Activated B cell treated with CpG ODN at 0.5 μM for 24 hours (primary cell): ENCODE measurements around the gene SPAG17. TPM values are rescaled to one million over a fixed set of nuclear protein-coding genes. Genes with fewer than 3 reads are reported as not detected.

Source experiments
- ATAC-seq: fragments of 200-7000 bp; cut with Tn5 transposase; one replicate; pipeline ENCODE4 v1.10.0; 2021; ENCODE audit warnings: low read depth, mild to moderate bottlenecking, moderate library complexity
- CTCF ChIA-PET: fragments of 350-600 bp; sonication (Branson Sonifier 250); formaldehyde crosslinking; loops from one replicate; lab custom pipeline; 2021; ENCODE audit warnings: antibody characterized with exemption; lab: Charles Lee
- POLR2A ChIA-PET: fragments of 350-600 bp; sonication (Branson Sonifier 250); formaldehyde crosslinking; loops from one replicate; lab custom pipeline; 2021; ENCODE audit warnings: antibody characterized with exemption; lab: Charles Lee
- DNase-seq: peaks from one replicate; pipeline ENCODE4 v3.0.0; 2022
- H3K27ac Mint-ChIP-seq: one replicate; pipeline ENCODE4 v1.8.0; 2020; ENCODE audit warnings: mixed read lengths
- H3K27me3 Mint-ChIP-seq: one replicate; pipeline ENCODE4 v1.8.0; 2021; ENCODE audit warnings: mixed read lengths
- H3K36me3 Mint-ChIP-seq: one replicate; pipeline ENCODE4 v1.8.0; 2021; ENCODE audit warnings: low read depth, mixed read lengths
- H3K4me1 Mint-ChIP-seq: one replicate; pipeline ENCODE4 v1.8.0; 2021; ENCODE audit warnings: mixed read lengths
- H3K4me3 Mint-ChIP-seq: one replicate; pipeline ENCODE4 v1.8.0; 2020; ENCODE audit warnings: mild to moderate bottlenecking, mixed read lengths
- H3K9me3 Mint-ChIP-seq: one replicate; pipeline ENCODE4 v1.8.0; 2020; ENCODE audit warnings: mixed read lengths
- intact Hi-C: fragments of 100-400 bp; cut with micrococcal nuclease; formaldehyde crosslinking; loops from one replicate; pipeline ENCODE4 v1.15.1; 2024
- total RNA-seq: library from RNA; stranded (reverse); gene quantifications from 2 replicates; pipeline ENCODE4 v1.2.3, GENCODE V29; 2022
- TF ChIP-seq, protein P1 (sequence below): fragments of 200-600 bp; IDR thresholded peaks from one replicate; pipeline ENCODE4 v1.8.0; 2022; ENCODE audit warnings: antibody characterized with exemption, mild to moderate bottlenecking

SPAG17 gene
- total RNA-seq, 1 donor from 2014 or later: not detected

DNA sequence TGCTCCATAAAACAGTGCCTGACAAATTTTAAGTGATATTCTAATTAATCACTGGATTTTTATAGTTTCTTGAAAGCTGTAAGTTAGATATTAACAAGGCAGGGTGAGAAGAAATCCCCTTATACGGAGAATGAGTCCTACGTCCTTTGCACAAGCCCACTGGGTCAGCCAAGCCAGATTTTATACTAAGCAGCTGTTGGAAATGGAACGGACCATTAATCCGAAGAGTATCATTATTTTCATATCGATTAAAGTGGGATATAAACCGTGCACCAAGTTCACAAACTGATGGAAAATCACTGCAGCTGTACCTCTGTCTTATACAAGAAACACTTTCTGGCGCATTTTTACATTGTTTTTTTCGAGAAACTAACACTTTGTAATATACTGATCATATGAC is 35.2 kb downstream of the SPAG17 start:
- peaks cover 4% of the 10 kb centered on the region for H3K9me3 Mint-ChIP-seq
- intact Hi-C loops: no loop called here
- TF ChIP-seq, protein P1, sequence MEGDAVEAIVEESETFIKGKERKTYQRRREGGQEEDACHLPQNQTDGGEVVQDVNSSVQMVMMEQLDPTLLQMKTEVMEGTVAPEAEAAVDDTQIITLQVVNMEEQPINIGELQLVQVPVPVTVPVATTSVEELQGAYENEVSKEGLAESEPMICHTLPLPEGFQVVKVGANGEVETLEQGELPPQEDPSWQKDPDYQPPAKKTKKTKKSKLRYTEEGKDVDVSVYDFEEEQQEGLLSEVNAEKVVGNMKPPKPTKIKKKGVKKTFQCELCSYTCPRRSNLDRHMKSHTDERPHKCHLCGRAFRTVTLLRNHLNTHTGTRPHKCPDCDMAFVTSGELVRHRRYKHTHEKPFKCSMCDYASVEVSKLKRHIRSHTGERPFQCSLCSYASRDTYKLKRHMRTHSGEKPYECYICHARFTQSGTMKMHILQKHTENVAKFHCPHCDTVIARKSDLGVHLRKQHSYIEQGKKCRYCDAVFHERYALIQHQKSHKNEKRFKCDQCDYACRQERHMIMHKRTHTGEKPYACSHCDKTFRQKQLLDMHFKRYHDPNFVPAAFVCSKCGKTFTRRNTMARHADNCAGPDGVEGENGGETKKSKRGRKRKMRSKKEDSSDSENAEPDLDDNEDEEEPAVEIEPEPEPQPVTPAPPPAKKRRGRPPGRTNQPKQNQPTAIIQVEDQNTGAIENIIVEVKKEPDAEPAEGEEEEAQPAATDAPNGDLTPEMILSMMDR: no peak
- ATAC-seq: no peak
- H3K4me3 Mint-ChIP-seq: no peak overlapping the region
- H3K27me3 Mint-ChIP-seq: no peaks in the 10 kb centered on the region
- H3K27ac Mint-ChIP-seq: no peak overlapping the region
- POLR2A ChIA-PET: no interaction called here
- no peak for DNase-seq
- H3K4me1 Mint-ChIP-seq: no peaks in the 10 kb centered on the region
- H3K36me3 Mint-ChIP-seq: no peaks in the 10 kb centered on the region
- CTCF ChIA-PET: interaction anchor here (2.8 kb wide), 1 partner anchor 859 kb away, joined by 19 read pairs; no protein-coding TSS in a partner anchor

DNA sequence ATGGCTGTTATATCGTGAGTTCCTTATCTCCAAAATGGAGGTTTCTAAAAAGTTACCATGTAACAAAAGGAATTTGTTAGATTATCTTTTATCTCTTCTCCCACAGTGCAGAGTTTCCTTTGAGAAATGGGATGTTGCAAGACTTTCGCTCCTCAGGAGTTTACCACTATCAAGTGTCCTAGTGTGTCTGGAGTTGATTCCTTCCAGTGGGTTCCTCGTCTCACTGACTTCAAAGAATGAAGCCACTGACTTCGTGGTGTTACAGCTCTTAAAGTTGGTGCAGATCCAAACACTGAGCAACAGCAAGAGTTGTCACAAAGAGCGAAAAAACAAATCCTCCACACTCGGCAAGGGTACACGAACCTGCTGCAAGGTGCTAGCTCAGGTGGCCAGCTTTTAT is 37.0 kb downstream of the SPAG17 start:
- intact Hi-C loops: no loop called here
- H3K9me3 Mint-ChIP-seq: peaks cover 4% of the 10 kb centered on the region
- H3K4me1 Mint-ChIP-seq: no peaks in the 10 kb centered on the region
- ChIA-PET POLR2A (no interaction called here), CTCF (no interaction called here)
- DNase-seq (no peak), ATAC-seq (no peak)
- no peak overlapping the region for H3K4me3 Mint-ChIP-seq
- no peak overlapping the region for H3K27ac Mint-ChIP-seq
- H3K36me3 Mint-ChIP-seq: no peaks in the 10 kb centered on the region
- H3K27me3 Mint-ChIP-seq: peaks cover 2% of the 10 kb centered on the region
- TF ChIP-seq, protein P1: no peak

DNA sequence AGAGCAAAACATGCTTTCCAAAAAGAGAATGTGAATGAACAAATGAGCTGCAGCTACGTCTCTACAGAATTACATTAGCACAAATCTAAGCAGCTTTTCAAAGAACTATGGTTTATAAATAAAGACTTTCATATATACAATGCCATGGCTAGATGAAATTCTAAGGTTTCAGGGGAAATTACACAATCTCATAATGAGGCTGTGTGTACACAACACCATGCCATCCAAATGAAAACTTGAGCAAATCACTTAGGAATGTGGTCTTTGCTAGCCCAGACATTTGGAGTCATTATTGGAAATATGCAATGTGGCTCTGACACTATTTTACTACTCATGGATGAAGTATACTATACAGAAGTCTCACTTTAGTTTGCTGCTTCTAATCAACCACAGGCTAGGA is 37.5 kb downstream of the SPAG17 start:
- ATAC-seq (no peak), DNase-seq (no peak)
- Mint-ChIP-seq H3K27me3 (peaks cover 2% of the 10 kb centered on the region), H3K4me3 (no peak overlapping the region), H3K27ac (no peak overlapping the region), H3K4me1 (no peaks in the 10 kb centered on the region), H3K36me3 (no peaks in the 10 kb centered on the region), H3K9me3 (peaks cover 4% of the 10 kb centered on the region)
- TF ChIP-seq, protein P1: no peak
- ChIA-PET POLR2A (no interaction called here), CTCF (no interaction called here)
- intact Hi-C loops: no loop called here

DNA sequence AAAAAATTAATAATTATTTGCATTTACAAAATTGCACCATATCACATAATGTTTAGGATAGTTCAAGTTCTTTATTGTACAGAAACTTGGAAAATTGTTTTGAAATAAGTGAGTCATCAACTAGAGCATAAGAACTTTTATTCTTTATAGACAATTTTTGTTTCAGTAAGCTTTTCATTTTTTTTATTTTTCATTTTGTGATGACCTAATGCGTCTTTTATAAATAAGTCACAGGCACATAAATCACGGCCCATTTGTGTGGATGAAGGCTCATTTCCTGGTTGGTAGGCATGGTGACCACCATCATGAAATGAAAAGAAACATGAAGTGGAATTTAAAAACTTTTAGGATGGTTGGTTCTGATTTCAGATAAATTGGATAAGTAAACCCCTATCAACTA is 39.3 kb downstream of the SPAG17 start:
- H3K27ac Mint-ChIP-seq: no peak overlapping the region
- H3K9me3 Mint-ChIP-seq: peaks cover 4% of the 10 kb centered on the region
- intact Hi-C loops: no loop called here
- TF ChIP-seq, protein P1: no peak
- no peaks in the 10 kb centered on the region for H3K4me1 Mint-ChIP-seq
- ATAC-seq (no peak), DNase-seq (no peak)
- peaks cover 6% of the 10 kb centered on the region for H3K27me3 Mint-ChIP-seq
- POLR2A ChIA-PET: no interaction called here
- CTCF ChIA-PET: no interaction called here
- no peaks in the 10 kb centered on the region for H3K36me3 Mint-ChIP-seq
- H3K4me3 Mint-ChIP-seq: no peak overlapping the region

DNA sequence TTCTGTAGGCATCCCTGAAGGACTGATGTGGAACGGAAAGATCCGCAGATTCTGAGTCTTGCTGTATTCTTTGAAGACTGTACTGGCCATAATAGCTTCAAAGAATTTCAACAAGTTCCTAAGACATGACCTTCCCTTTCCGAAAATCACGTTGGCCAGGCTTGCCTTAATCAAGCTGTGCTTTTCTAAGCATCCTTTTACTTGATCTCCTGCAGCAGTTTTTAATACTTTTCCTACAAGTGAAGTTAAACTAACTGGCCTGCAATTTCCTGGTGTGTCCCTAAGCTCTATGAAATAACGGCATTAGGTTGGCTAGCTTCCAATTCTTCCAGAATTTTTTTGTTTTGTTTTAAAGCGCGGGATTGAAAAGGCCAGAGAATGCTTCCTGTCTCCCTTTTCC is 40.3 kb downstream of the SPAG17 start:
- no peak overlapping the region for H3K4me3 Mint-ChIP-seq
- H3K4me1 Mint-ChIP-seq: no peaks in the 10 kb centered on the region
- no peak for DNase-seq
- POLR2A ChIA-PET: no interaction called here
- no peaks in the 10 kb centered on the region for H3K36me3 Mint-ChIP-seq
- TF ChIP-seq, protein P1: no peak
- peaks cover 7% of the 10 kb centered on the region for H3K27me3 Mint-ChIP-seq
- intact Hi-C loops: no loop called here
- no peak overlapping the region for H3K27ac Mint-ChIP-seq
- CTCF ChIA-PET: no interaction called here
- H3K9me3 Mint-ChIP-seq: peaks cover 5% of the 10 kb centered on the region
- ATAC-seq: no peak
